Endodermal cell (in vitro differentiated cells): Measurements from ENCODE around the gene CCDC61. TPM values are rescaled to one million over a fixed set of nuclear protein-coding genes. Genes with fewer than 3 reads are reported as not detected.

Experiments used
- DNase-seq: peaks from one replicate; pipeline ENCODE4 v3.0.0-alpha.2; 2017
- H3K27ac ChIP-seq: 2 replicates; pipeline ENCODE4 v1.5.1; 2013; ENCODE audit warnings: mild to moderate bottlenecking, low read depth, low read length, moderate library complexity
- H3K27me3 ChIP-seq: 2 replicates; pipeline ENCODE4 v1.6.1; 2013; ENCODE audit warnings: mild to moderate bottlenecking, low read length, moderate library complexity; ENCODE audit not compliant: insufficient read depth, control insufficient read depth, poor library complexity, severe bottlenecking
- H3K36me3 ChIP-seq: 2 replicates; pipeline ENCODE4 v1.7.0; 2013; ENCODE audit warnings: mild to moderate bottlenecking, low read length, moderate library complexity; ENCODE audit not compliant: control insufficient read depth, insufficient read depth
- H3K4me1 ChIP-seq: one replicate; pipeline ENCODE4 v1.7.0; 2013; ENCODE audit warnings: low read length; ENCODE audit not compliant: control insufficient read depth, insufficient read depth
- H3K4me3 ChIP-seq: 2 replicates; pipeline ENCODE4 v1.5.1; 2013; ENCODE audit warnings: mild to moderate bottlenecking, low read length, moderate library complexity
- H3K9ac ChIP-seq: 2 replicates; pipeline ENCODE4 v1.6.1; 2013; ENCODE audit warnings: mild to moderate bottlenecking, low read length, moderate library complexity; ENCODE audit not compliant: poor library complexity, severe bottlenecking; ENCODE audit errors: extremely low read depth
- H3K9me3 ChIP-seq: 2 replicates; pipeline ENCODE4 v1.6.1; 2013; ENCODE audit warnings: mild to moderate bottlenecking, low read length, moderate library complexity; ENCODE audit not compliant: control insufficient read depth
- H3K27ac Mint-ChIP-seq: 2 replicates; pipeline ENCODE4 v1.8.0; 2020; ENCODE audit warnings: mixed read lengths
- H3K27me3 Mint-ChIP-seq: 2 replicates; pipeline ENCODE4 v1.8.0; 2021; ENCODE audit warnings: mild to moderate bottlenecking, mixed read lengths; ENCODE audit not compliant: insufficient read depth
- H3K36me3 Mint-ChIP-seq: 2 replicates; pipeline ENCODE4 v1.8.0; 2020; ENCODE audit warnings: low read depth, mixed read lengths
- H3K4me1 Mint-ChIP-seq: 2 replicates; pipeline ENCODE4 v1.8.0; 2020; ENCODE audit warnings: mixed read lengths
- H3K4me3 Mint-ChIP-seq: 2 replicates; pipeline ENCODE4 v1.8.0; 2020; ENCODE audit warnings: mild to moderate bottlenecking, moderate library complexity, mixed read lengths
- H3K9me3 Mint-ChIP-seq: 2 replicates; pipeline ENCODE4 v1.8.0; 2020; ENCODE audit warnings: mild to moderate bottlenecking, mixed read lengths
- WGBS, 2 experiments: methylation state at CpG; one replicate each; pipeline versions ENCODE4 v1.1.5 to v1.1.7; 2013; ENCODE audit warnings: missing lambda C conversion rate in 2 of 2, mixed read lengths in 1 of 2; ENCODE audit not compliant: insufficient coverage in 1 of 2, insufficient read length in 1 of 2; 5-methylcytosine and 5-hydroxymethylcytosine counted together
- total RNA-seq, 2 donors: library from RNA; stranded (reverse); fragmentation: NEBNext Ultra II Directional in 1 of 2; extraction: Animal tissue kit (Norgen Biotek cat#: 25700) in 1 of 2; gene quantifications; 2 replicates in 1 of 2; 3 replicates in 1 of 2; pipeline ENCODE4 v1.2.1, GENCODE V29; 2021
- TF ChIP-seq, protein P1 (sequence below): fragments of 200-600 bp; sonication (generic); conservative IDR thresholded peaks from 2 replicates; pipeline ENCODE4 v1.5.0; 2021; ENCODE audit warnings: antibody characterized with exemption, mild to moderate bottlenecking

The CCDC61 gene
- total RNA-seq, 2 donors from 2014 or later: 23.2 to 23.6 TPM

DNA sequence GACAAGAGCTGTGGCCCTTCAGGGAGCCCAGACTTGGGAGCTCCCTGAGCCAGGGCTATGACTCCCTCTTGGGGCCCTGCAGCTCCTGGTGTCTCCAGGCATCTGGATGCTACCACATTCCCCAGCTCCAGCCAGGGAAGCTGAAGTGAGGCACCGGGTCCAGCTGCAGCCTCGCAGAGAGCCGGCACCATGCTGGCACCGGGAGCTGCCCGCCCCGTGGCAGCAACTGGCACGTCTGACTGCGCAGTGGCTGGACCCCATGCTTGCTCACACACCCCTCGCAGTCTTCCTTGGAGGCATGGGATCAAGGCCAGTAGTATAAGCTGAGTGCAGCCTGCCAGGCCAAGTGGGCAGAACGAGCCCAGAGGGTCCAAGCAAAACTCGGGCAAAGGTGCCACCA is 38.1 kb downstream of the CCDC61 start:
- Histone ChIP-seq H3K4me3 (no peak overlapping the region), H3K4me1 (no peaks in the 10 kb centered on the region), H3K36me3 (no peaks in the 10 kb centered on the region), H3K27ac (no peak overlapping the region), H3K9me3 (peaks cover 12% of the 10 kb centered on the region), H3K27me3 (no peaks in the 10 kb centered on the region), H3K9ac (no peak overlapping the region)
- DNase-seq: no peak
- H3K36me3 Mint-ChIP-seq: peaks cover 2% of the 10 kb centered on the region
- no peak overlapping the region for H3K27ac Mint-ChIP-seq
- peaks cover 49% of the 10 kb centered on the region for H3K27me3 Mint-ChIP-seq
- no peak overlapping the region for H3K4me3 Mint-ChIP-seq
- 93 to 97% methylated on average over 10 to 11 of the region's 11 CpGs for WGBS, 2 experiments
- H3K9me3 Mint-ChIP-seq: peaks cover 7% of the 10 kb centered on the region
- H3K4me1 Mint-ChIP-seq: peaks cover 10% of the 10 kb centered on the region
- TF ChIP-seq, protein P1, sequence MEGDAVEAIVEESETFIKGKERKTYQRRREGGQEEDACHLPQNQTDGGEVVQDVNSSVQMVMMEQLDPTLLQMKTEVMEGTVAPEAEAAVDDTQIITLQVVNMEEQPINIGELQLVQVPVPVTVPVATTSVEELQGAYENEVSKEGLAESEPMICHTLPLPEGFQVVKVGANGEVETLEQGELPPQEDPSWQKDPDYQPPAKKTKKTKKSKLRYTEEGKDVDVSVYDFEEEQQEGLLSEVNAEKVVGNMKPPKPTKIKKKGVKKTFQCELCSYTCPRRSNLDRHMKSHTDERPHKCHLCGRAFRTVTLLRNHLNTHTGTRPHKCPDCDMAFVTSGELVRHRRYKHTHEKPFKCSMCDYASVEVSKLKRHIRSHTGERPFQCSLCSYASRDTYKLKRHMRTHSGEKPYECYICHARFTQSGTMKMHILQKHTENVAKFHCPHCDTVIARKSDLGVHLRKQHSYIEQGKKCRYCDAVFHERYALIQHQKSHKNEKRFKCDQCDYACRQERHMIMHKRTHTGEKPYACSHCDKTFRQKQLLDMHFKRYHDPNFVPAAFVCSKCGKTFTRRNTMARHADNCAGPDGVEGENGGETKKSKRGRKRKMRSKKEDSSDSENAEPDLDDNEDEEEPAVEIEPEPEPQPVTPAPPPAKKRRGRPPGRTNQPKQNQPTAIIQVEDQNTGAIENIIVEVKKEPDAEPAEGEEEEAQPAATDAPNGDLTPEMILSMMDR: no peak

DNA sequence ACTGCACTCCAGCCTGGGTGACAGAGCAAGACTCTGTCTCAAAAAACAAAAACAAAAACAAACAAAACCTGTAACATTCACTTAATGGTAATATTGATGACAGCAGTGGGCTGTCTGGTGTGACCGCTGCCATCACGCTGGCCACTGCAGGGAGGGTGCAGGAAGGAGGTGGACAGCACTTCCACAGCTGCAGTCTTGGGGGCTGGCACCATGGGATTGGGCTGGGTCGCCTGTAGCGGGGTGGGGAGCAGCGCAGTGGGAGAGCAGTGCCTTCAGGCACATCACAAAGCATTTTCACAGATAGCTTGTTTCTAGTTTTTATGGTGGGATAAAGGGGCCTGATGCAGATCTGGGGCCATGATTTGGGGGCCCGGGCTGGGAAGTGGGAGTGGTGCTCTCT is 40.3 kb downstream of the CCDC61 start:
- no peak for DNase-seq
- Histone ChIP-seq H3K9ac (no peak overlapping the region), H3K4me1 (no peaks in the 10 kb centered on the region), H3K36me3 (no peaks in the 10 kb centered on the region), H3K4me3 (no peak overlapping the region), H3K27me3 (peaks cover 9% of the 10 kb centered on the region), H3K27ac (no peak overlapping the region), H3K9me3 (peaks cover 12% of the 10 kb centered on the region)
- Mint-ChIP-seq H3K9me3 (peaks cover 7% of the 10 kb centered on the region), H3K36me3 (no peaks in the 10 kb centered on the region), H3K27me3 (peaks cover 50% of the 10 kb centered on the region), H3K27ac (no peak overlapping the region), H3K4me1 (peaks cover 8% of the 10 kb centered on the region), H3K4me3 (no peak overlapping the region)
- 90 to 95% methylated on average over 2 to 6 of the region's 6 CpGs for WGBS, 2 experiments
- TF ChIP-seq, protein P1: no peak

DNA sequence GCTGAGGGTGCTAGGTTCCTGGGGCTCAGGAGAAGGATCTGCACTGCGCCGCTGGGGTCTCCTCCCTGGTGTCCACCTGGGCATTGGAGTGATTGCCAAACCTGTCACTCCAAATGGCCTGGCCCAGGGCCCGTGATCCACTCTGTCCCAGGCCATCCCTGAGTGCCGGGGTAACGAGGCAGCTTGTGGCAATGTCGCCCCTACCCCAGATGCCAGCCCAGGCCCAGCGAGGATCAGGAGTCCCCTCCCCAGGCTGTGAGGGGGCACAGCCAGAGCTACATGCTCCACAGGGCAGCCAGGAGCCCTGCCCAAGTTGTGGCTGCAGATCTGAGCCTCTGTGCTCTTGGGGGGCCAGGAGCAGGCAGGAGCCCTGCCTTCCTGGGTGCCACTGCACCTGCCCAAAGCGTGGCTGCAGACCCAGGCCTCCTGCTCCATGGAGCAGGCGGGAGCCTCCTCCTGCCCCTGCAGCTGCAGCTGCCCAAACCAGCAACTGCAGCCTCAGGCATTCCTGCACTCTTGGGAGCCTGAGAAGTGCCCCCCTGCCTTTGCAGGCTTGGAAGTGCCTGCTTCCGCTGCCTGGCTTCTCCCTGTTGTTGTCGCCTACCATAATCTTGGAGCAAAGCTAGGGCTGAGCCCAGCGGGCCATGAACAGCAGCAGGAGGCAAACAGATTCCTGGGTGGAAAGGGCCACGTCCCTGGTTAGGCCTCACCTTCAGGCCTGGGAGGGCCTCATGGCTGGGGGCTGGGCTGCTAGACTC is 40.9 kb downstream of the CCDC61 start:
- H3K27ac ChIP-seq: no peak overlapping the region
- H3K27me3 Mint-ChIP-seq: peaks cover 50% of the 10 kb centered on the region
- TF ChIP-seq, protein P1: no peak
- peaks cover 10% of the 10 kb centered on the region for H3K27me3 ChIP-seq
- H3K9ac ChIP-seq: no peak overlapping the region
- no peak overlapping the region for H3K27ac Mint-ChIP-seq
- no peaks in the 10 kb centered on the region for H3K36me3 ChIP-seq
- peaks cover 2% of the 10 kb centered on the region for H3K4me1 Mint-ChIP-seq
- no peak overlapping the region for H3K4me3 Mint-ChIP-seq
- H3K4me1 ChIP-seq: no peaks in the 10 kb centered on the region
- peaks cover 12% of the 10 kb centered on the region for H3K9me3 ChIP-seq
- H3K4me3 ChIP-seq: no peak overlapping the region
- H3K9me3 Mint-ChIP-seq: peaks cover 10% of the 10 kb centered on the region
- 88 to 100% methylated on average over 7 to 13 of the region's 13 CpGs for WGBS, 2 experiments
- DNase-seq: peak; percentile 43
- H3K36me3 Mint-ChIP-seq: no peaks in the 10 kb centered on the region
